Lower leg skin (tissue), 4 donors: ENCODE results near the gene PRCD. TPM values are rescaled to one million over a fixed set of nuclear protein-coding genes. Genes with fewer than 3 reads are reported as not detected.
A peak's percentile ranks its signal among the peaks of the same experiment; 100 is the strongest.
"Not testable (repeated sequence)": the region's sequence is repeated elsewhere in the genome, so short reads cannot be mapped to it uniquely, and the experiment has no call there.

Source experiments
- DNase-seq, 2 donors: peaks; one replicate each; pipeline ENCODE4 v3.0.0-alpha.2; 2019; ENCODE audit warnings: low spot score in 2 of 2
- H3K4me3 ChIP-seq: fragments of 200-600 bp; sonication (generic); 2 replicates; pipeline ENCODE4 v1.5.1; 2017; ENCODE audit warnings: mild to moderate bottlenecking, low read depth; ENCODE audit not compliant: poor library complexity, severe bottlenecking
- POLR2A ChIP-seq, 2 donors: fragments of 450-650 bp; IDR thresholded peaks; one replicate each; pipeline ENCODE4 v1.6.1; 2016 to 2017; ENCODE audit warnings: antibody characterized with exemption in 2 of 2, mild to moderate bottlenecking in 1 of 2, moderate library complexity in 1 of 2
- WGBS, 2 donors: methylation state at CpG; one replicate each; pipeline ENCODE4 v1.1.5; 2018; 5-methylcytosine and 5-hydroxymethylcytosine counted together
- intact Hi-C: fragments of 100-400 bp; cut with DNase I; formaldehyde crosslinking; loops from one replicate; pipeline ENCODE4 v1.15.0; 2023; ENCODE audit warnings: low total_unique reads
- total RNA-seq, 4 donors: library from RNA; depleted of rRNA; stranded (reverse); fragments of >200 nt; gene quantifications; one replicate each; pipeline ENCODE4 v1.1.0, GENCODE V29; 2016
- TF ChIP-seq, protein P1 (sequence below), 3 donors: fragments of 450-650 bp; IDR thresholded peaks; one replicate each; pipeline ENCODE4 v1.5.1; 2016; ENCODE audit warnings: antibody characterized with exemption in 3 of 3, mild to moderate bottlenecking in 3 of 3, moderate library complexity in 2 of 3

Gene PRCD
- total RNA-seq, 4 donors from 2014 or later: 0.42 to 7.5 (median 4.0) TPM

DNA sequence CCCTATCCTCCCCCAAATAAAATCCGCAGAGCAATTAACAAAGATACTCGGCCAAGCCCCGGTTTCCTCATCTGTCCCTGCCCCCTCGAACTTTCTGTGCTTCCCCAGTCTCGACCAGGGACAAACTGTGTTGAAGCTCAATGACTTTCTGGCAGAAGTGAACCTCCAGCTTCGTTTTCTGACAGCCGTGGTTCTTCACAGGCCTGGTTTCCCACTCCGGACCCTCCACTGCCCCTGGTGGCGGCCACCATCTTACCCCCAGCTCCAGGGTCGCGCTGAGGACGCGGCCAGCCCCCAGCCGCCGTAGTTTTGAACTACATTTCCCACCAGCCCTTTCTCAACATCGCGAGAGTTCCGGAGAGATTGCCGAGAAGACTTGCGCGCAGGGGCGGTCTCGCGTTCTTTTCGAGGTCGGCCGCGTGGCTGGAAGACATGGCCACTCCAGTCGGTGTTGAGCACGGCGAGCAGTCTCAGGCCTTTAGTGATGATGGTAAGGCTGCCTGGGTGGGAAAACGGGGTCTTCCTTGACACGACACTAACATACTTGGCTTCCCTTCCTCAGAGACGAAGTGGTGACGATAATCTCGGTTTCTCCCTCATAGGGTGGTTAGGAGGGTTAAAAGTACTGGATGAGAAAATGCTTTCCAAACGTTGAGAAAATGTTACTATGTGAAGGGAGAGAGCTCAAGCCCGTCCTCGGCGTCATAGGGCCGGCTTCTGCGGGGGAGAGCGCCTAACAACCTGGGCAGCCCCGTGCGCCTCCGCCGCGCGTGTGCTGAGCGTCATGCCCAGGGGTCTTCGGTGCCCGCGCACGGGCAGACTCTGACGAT is 17.7 kb downstream of the PRCD start:
- peak; percentile 93 to 99 for DNase-seq
- peak overlapping the region; percentile 78 for H3K4me3 ChIP-seq
- TF ChIP-seq, protein P1, sequence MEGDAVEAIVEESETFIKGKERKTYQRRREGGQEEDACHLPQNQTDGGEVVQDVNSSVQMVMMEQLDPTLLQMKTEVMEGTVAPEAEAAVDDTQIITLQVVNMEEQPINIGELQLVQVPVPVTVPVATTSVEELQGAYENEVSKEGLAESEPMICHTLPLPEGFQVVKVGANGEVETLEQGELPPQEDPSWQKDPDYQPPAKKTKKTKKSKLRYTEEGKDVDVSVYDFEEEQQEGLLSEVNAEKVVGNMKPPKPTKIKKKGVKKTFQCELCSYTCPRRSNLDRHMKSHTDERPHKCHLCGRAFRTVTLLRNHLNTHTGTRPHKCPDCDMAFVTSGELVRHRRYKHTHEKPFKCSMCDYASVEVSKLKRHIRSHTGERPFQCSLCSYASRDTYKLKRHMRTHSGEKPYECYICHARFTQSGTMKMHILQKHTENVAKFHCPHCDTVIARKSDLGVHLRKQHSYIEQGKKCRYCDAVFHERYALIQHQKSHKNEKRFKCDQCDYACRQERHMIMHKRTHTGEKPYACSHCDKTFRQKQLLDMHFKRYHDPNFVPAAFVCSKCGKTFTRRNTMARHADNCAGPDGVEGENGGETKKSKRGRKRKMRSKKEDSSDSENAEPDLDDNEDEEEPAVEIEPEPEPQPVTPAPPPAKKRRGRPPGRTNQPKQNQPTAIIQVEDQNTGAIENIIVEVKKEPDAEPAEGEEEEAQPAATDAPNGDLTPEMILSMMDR (IDR thresholded peaks at IDR 0.05): peak in 1 of 3 donors; percentile 49
- peak in 1 of 2 donors; percentile 1 for TF ChIP-seq POLR2A (IDR thresholded peaks at IDR 0.05)
- intact Hi-C loops: no loop called here
- 0 to 1% methylated on average over 55 of the region's 55 CpGs for WGBS, 2 donors

GRCh38 chr17:76558198-76559095 is 18.6 kb downstream of the PRCD start:
- peak overlapping the region; percentile 78 for H3K4me3 ChIP-seq
- 1% methylated on average over 14 of the region's 14 CpGs for WGBS, 2 donors
- TF ChIP-seq, protein P1 (IDR thresholded peaks at IDR 0.05): no peak
- TF ChIP-seq POLR2A (IDR thresholded peaks at IDR 0.05): no peak
- no peak for DNase-seq
- intact Hi-C loops: no loop called here

DNA sequence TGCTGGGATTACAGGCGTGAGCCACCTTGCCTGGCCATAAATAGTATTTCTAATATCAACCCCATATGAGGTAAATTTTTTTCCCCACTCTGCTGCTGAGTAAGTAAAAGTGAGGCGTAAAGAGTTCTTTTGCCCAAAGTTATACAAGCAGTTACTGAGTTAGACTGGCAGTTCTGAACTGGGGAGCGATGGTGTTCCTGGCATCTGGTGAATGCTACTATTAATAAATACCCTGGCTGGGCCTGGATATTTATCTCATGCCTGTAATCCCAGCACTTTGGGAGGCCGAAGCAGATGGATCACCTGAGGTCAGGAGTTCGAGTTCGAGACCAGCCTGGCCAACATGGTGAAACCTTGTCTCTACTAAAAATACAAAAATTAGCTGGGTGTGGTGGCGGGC is 19.6 kb downstream of the PRCD start:
- DNase-seq, H3K4me3 ChIP-seq, intact Hi-C loops: not testable (repeated sequence)
- 68 to 71% methylated on average over 7 of the region's 7 CpGs for WGBS, 2 donors

- intact Hi-C loops: loop anchor here (5.0 kb wide), 1 partner anchor 62 kb away; no protein-coding TSS in a partner anchor
- 77 to 81% methylated on average over 10 of the region's 10 CpGs for WGBS, 2 donors
- TF ChIP-seq POLR2A (IDR thresholded peaks at IDR 0.05): no peak
- TF ChIP-seq, protein P1 (IDR thresholded peaks at IDR 0.05): no peak
- DNase-seq: no peak
- no peak overlapping the region for H3K4me3 ChIP-seq
Measured at GRCh38 chr17:76560036-76560876, 20.4 kb downstream of the PRCD start.

DNA sequence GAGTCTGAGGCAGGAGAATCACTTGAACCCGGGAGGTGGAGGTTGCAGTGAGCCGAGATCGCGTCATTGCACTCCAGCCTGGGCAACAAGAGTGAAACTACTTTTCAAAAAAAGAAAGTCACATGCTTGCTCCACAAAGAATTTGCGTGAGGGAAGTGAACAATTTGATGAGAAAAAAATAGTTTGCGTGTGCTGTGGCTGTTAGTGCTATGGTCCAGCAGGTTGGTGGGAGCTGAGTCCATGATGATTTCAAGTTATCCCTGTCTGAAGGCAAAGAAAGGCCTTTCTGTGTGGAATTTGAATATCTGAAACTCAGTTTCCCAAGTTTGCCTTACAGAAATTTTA is 21.0 kb downstream of the PRCD start:
- no peak overlapping the region for H3K4me3 ChIP-seq
- intact Hi-C loops: loop anchor here (5.0 kb wide), 1 partner anchor 61 kb away; no protein-coding TSS in a partner anchor
- TF ChIP-seq, protein P1 (IDR thresholded peaks at IDR 0.05): no peak
- no peak for TF ChIP-seq POLR2A (IDR thresholded peaks at IDR 0.05)
- 53 to 54% methylated on average over 6 of the region's 6 CpGs for WGBS, 2 donors
- no peak for DNase-seq
